ENCODE data around the gene PLXNA4.

GRCh38 chr7:132248841-132249240 is 327.4 kb downstream of the PLXNA4 start:
- TF ChIP-seq CTCF (IDR thresholded peaks at IDR 0.05) (no peak), POLR2A (IDR thresholded peaks at IDR 0.05) (no peak), POLR2AphosphoS5 (IDR thresholded peaks at IDR 0.05) (no peak)

Measured in prostate gland (tissue), 2 donors.